Measurements from ENCODE around the gene HS3ST5.

HS3ST5 gene

DNA sequence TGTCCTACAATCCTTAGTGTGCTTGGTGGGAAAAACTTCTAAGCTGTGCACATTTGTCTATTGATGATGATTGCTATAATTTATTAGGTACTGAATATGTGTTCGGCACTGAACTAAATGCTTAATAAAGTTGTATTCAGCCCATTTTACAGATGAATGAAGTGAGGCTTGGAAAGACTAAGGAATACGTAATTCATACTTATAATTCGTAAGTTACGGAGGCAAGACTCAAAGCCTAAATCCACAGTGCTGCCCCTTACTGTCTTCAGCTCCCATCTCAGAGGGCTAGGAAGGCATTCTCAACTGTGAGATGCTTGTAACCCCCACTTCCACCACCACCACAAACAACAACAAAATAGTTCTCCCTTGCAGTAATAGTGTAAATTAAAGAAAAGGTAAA lies 171.3 kb downstream of the HS3ST5 start:
- no peak overlapping the region for H3K4me3 ChIP-seq (ENCODE audit: low read depth, low read length)
- no peak for DNase-seq (ENCODE audit: low read depth)
- TF ChIP-seq, protein P1, sequence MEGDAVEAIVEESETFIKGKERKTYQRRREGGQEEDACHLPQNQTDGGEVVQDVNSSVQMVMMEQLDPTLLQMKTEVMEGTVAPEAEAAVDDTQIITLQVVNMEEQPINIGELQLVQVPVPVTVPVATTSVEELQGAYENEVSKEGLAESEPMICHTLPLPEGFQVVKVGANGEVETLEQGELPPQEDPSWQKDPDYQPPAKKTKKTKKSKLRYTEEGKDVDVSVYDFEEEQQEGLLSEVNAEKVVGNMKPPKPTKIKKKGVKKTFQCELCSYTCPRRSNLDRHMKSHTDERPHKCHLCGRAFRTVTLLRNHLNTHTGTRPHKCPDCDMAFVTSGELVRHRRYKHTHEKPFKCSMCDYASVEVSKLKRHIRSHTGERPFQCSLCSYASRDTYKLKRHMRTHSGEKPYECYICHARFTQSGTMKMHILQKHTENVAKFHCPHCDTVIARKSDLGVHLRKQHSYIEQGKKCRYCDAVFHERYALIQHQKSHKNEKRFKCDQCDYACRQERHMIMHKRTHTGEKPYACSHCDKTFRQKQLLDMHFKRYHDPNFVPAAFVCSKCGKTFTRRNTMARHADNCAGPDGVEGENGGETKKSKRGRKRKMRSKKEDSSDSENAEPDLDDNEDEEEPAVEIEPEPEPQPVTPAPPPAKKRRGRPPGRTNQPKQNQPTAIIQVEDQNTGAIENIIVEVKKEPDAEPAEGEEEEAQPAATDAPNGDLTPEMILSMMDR (IDR thresholded peaks at IDR 0.05; ENCODE audit: control insufficient read depth, extremely low read depth, insufficient read depth) = no peak

DNA sequence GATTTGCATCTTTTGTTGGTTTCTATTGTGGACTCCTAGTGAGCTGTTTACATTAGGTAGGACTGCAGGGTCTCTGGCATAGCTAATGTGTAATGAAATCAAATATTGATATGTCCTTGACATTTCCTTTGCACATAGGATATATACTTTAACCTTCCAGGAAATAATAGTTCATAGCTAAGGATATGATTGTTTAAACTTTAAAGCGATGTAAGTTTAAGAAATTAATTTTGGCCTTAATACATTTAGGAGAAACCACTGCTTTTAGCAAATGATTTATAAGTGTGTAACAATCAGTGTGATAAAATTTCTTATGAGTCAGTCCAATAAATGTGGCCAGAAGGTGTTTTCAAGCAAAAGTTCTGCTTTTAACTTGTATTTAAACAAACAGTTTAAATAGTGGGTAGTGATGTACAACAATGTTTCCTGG lies 171.8 kb downstream of the HS3ST5 start:
- H3K4me3 ChIP-seq (ENCODE audit: low read depth, low read length) = no peak overlapping the region
- TF ChIP-seq, protein P1 (IDR thresholded peaks at IDR 0.05; ENCODE audit: control insufficient read depth, extremely low read depth, insufficient read depth) = no peak
- no peak for DNase-seq (ENCODE audit: low read depth)

DNA sequence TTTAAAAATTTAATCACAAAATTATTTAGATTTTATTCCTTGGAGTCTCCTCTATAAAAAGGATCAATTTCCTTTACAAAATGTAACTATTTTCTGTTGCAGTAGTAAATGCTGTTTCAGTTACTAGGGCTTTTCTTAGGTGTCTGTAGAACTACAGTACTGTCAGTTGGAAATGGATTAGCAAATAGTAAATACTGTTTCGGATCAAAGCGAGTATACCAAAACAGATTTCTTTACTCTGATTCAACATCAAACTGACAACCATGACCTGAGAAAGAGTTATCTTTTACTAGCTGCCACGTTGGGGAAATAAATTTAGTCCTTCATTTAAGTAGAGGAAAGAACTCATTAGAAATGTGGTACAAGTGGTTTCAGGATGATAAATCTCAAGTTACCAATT lies 172.5 kb downstream of the HS3ST5 start:
- TF ChIP-seq, protein P1 (IDR thresholded peaks at IDR 0.05; ENCODE audit: control insufficient read depth, extremely low read depth, insufficient read depth) = no peak
- no peak for DNase-seq (ENCODE audit: low read depth)
- no peak overlapping the region for H3K4me3 ChIP-seq (ENCODE audit: low read depth, low read length)

DNA sequence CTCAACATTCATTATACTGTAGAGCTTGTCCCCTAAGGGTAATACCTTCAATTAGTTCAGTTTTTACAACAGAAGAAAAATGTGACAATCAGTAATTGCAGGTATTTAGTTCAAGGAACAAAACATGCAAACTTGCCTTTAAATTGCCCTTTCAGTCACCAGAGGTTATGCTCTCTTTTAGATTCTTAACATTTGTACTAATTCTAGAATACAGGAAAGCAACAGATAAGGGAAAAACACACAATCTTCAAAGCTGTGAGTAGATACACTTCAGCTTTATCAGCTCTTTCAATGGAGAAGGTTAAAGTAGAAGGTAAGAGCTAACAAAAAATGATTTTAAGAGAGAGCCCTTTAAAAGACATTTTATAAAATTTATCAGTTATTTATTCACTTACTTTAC lies 173.1 kb downstream of the HS3ST5 start:
- TF ChIP-seq, protein P1 (IDR thresholded peaks at IDR 0.05; ENCODE audit: control insufficient read depth, extremely low read depth, insufficient read depth) = no peak
- no peak overlapping the region for H3K4me3 ChIP-seq (ENCODE audit: low read depth, low read length)
- DNase-seq (ENCODE audit: low read depth) = no peak

DNA sequence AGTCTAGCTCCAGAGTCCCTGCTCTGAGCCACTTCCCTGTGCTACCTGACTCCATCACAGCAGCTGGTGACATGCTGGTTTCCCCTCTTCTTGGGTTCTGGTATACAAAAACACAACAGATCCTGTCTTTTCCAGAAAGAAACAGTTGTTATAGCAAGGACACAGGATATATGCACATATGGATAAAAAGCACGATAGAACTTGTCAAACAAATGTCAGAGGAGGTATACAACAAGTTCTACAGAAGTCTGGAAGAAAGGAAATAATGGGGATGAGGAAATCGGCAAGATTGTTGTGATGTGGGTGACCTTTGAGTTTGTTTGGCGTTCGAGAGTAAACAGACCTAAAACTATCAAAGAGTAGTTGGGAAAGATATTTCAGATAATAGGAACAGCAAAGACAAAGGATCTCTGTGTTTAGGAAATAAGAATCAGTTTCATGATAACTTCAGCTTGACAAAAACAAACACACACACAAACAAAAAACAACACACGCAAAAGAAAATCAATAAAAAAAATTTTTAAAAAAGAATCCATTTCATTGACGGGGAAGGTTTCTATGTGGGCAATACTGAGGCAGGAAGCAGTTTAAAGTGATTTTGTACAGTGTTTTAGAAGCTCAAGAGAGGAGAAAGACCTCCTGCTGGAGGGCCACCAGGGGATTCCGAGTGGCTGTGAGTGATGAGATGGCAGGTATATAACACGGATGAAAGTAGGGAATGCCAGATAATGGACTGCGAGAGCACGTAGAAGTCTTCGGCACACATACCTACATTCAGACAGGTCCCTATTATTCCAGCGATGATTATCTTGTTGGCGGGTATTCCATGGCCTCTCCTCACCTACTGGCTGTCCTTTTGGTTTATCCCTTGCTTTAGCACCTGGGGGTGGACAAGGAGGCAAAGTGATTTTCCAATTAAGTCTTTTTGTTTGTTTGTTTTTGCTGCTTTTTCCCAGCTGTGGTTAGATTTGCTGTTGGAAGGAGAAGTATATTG lies 174.9 kb downstream of the HS3ST5 start:
- TF ChIP-seq, protein P1 (IDR thresholded peaks at IDR 0.05; ENCODE audit: control insufficient read depth, extremely low read depth, insufficient read depth) = no peak
- DNase-seq (ENCODE audit: low read depth) = peak; percentile 30
- H3K4me3 ChIP-seq (ENCODE audit: low read depth, low read length) = no peak overlapping the region

DNA sequence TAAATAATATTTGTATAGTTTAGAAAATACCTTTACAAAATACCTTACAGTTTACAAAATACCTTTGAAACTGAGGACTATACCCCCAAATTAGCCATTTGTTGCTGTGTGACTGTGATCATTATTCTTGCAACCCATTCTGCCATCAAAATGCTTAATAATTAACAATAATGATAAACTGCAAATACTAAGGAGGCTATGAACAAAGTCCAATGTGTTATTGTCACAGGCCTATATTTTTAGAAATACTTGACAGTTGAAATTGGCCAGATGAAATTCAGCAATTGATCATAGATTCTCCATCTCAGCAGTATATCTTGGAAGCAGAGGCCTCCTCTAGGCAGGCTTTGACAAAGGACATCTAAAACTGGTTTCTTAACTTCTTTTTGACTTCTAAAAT lies 178.6 kb downstream of the HS3ST5 start:
- H3K4me3 ChIP-seq (ENCODE audit: low read depth, low read length) = no peak overlapping the region
- TF ChIP-seq, protein P1 (IDR thresholded peaks at IDR 0.05; ENCODE audit: control insufficient read depth, extremely low read depth, insufficient read depth) = no peak
- no peak for DNase-seq (ENCODE audit: low read depth)

Measured in LNCaP clone FGC (cell line).